SKM-1 treated with dmso at 0.1 percent for 144 hours (cell line): Measurements from ENCODE around the gene CYB561D1.
A peak's percentile ranks its signal among the peaks of the same experiment; 100 is the strongest.

Source experiments
- DNase-seq: peaks from one replicate; lab custom pipeline; 2025; ENCODE audit not compliant: unreplicated experiment; lab: John Stamatoyannopoulos, UW

CYB561D1 gene

GRCh38 chr1:109546311-109547109, 52.6 kb downstream of the CYB561D1 start:
- peak; percentile 85 for DNase-seq

GRCh38 chr1:109547463-109548320, 53.8 kb downstream of the CYB561D1 start:
- no peak for DNase-seq

GRCh38 chr1:109548321-109549267, 54.7 kb downstream of the CYB561D1 start, which contains the start of gene GNAI3:
Gene GNAI3, plus strand, starts transcription at chr1:109548615. Its CDS starts 106 bp downstream, at chr1:109548721.
- DNase-seq: peak; percentile 95
